ENCODE results near the gene SLC9C2. TPM values are rescaled to one million over a fixed set of nuclear protein-coding genes. Genes with fewer than 3 reads are reported as not detected.

The SLC9C2 gene
- total RNA-seq, 1 experiment from 2014 or later: not detected

DNA sequence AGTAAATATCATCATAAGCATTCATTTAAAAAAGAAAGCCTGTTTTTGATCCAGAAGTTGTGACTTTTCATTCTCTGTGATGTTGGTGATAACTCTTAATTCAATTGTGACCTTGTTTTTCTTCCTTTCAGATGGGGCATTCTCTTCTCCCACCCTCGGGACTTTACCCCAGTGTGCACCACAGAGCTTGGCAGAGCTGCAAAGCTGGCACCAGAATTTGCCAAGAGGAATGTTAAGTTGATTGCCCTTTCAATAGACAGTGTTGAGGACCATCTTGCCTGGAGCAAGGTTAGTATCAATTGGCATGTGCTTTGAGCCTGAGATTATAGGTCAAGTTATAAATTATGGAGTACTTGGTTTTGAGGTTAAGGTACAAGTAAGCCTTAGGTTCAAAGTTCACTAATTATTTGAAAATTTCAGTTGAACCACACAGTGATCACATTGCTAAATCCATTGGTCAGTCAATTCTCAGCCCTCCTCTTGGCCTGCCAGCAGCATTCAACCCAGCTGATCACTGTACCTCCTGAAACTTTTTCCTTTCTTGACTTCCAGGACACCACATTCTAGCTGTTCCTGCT, 121.6 kb downstream of the SLC9C2 start:
- Histone ChIP-seq H2BK15ac (ENCODE audit: low read depth, low read length) (no peak overlapping the region), H2BK5ac (ENCODE audit: insufficient read length, low read length) (no peak overlapping the region), H3K14ac (ENCODE audit: insufficient read depth, low read length) (no peak overlapping the region), H4K20me1 (ENCODE audit: control insufficient read depth, insufficient read depth, insufficient read length) (no peaks in the 10 kb centered on the region), H3K18ac (ENCODE audit: insufficient read length, low read depth, low read length) (no peak overlapping the region), H3K4ac (ENCODE audit: low read depth, low read length) (no peak overlapping the region), H3K79me2 (ENCODE audit: insufficient read depth, low read length) (peaks cover 23% of the 10 kb centered on the region; the same call in 1 of the 2 replicates), H3T11ph (ENCODE audit: low read length) (no peak overlapping the region), H3K9ac (ENCODE audit: extremely low read depth, insufficient read length, low read length) (no peak overlapping the region), H2BK20ac (ENCODE audit: low read depth, low read length, poor library complexity, severe bottlenecking) (no peak overlapping the region), H2AFZ (ENCODE audit: low read length) (no peak overlapping the region), H2BK12ac (ENCODE audit: insufficient read length, low read depth, low read length) (no peak overlapping the region), H4K91ac (ENCODE audit: insufficient read length, low read depth, low read length) (no peak overlapping the region), H3K23ac (ENCODE audit: insufficient read length, low read depth, low read length) (no peak overlapping the region), H3K79me1 (ENCODE audit: insufficient read depth, low read depth, low read length, poor library complexity, severe bottlenecking) (no peaks in the 10 kb centered on the region), H3K4me2 (ENCODE audit: insufficient read depth, insufficient read length, low read length) (no peak overlapping the region), H2AK5ac (ENCODE audit: insufficient read length, low read length) (no peak overlapping the region), H3K23me2 (ENCODE audit: insufficient read length, low read depth, low read length, poor library complexity, severe bottlenecking) (peaks cover 13% of the 10 kb centered on the region), H3K9me3 (ENCODE audit: control insufficient read depth, low read depth, low read length) (no peaks in the 10 kb centered on the region), H2BK120ac (ENCODE audit: low read depth, low read length, poor library complexity, severe bottlenecking) (no peak overlapping the region), H3K27me3 (ENCODE audit: insufficient read depth, low read length) (no peaks in the 10 kb centered on the region), H3K56ac (ENCODE audit: insufficient read length, low read depth, low read length) (no peak overlapping the region), H3K4me1 (ENCODE audit: insufficient read depth, low read length) (no peaks in the 10 kb centered on the region), H4K8ac (replicated peaks; ENCODE audit: insufficient read length, low read depth, low read length) (no peak overlapping the region), H4K5ac (ENCODE audit: insufficient read length, low read depth, low read length) (no peak overlapping the region), H3K27ac (ENCODE audit: insufficient read length, low read depth, low read length) (no peak overlapping the region)
- Mint-ChIP-seq H3K4me1 (peaks cover 21 to 23% of the 10 kb centered on the region in 2 experiments), H3K36me3 (ENCODE audit: insufficient read depth in 1 of 3, low read depth in 3 of 3) (peaks cover 60 to 78% (median 71%) of the 10 kb centered on the region in 3 experiments; a peak in 6 of 7 replicates), H3K4me3 (no peak overlapping the region), H3K9me3 (no peaks in the 10 kb centered on the region), H3K27ac (peak overlapping the region in 1 of 3 experiments; percentile 17; a peak in 2 of 7 replicates), H3K27me3 (ENCODE audit: low read depth) (no peaks in the 10 kb centered on the region)
- TF ChIP-seq, protein P1, sequence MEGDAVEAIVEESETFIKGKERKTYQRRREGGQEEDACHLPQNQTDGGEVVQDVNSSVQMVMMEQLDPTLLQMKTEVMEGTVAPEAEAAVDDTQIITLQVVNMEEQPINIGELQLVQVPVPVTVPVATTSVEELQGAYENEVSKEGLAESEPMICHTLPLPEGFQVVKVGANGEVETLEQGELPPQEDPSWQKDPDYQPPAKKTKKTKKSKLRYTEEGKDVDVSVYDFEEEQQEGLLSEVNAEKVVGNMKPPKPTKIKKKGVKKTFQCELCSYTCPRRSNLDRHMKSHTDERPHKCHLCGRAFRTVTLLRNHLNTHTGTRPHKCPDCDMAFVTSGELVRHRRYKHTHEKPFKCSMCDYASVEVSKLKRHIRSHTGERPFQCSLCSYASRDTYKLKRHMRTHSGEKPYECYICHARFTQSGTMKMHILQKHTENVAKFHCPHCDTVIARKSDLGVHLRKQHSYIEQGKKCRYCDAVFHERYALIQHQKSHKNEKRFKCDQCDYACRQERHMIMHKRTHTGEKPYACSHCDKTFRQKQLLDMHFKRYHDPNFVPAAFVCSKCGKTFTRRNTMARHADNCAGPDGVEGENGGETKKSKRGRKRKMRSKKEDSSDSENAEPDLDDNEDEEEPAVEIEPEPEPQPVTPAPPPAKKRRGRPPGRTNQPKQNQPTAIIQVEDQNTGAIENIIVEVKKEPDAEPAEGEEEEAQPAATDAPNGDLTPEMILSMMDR (conservative IDR thresholded peaks at IDR 0.05): no peak
- WGBS (ENCODE audit: extremely low coverage, insufficient read length, low lambda C conversion rate): no CpG with 5 or more reads among the region's 1 CpG
- DNase-seq: no peak
